GM21528 (cell line): ENCODE measurements around the gene SCAMP3.
"Not testable (repeated sequence)": the region's sequence is repeated elsewhere in the genome, so short reads cannot be mapped to it uniquely, and the experiment has no call there.

Experiments used
- ATAC-seq: cut with Tn5 transposase; IDR thresholded peaks from one replicate; pipeline ENCODE4 v1.9.1; 2021; ENCODE audit warnings: mild to moderate bottlenecking, moderate library complexity; ENCODE audit not compliant: unreplicated experiment, low FRiP score

The SCAMP3 gene

DNA sequence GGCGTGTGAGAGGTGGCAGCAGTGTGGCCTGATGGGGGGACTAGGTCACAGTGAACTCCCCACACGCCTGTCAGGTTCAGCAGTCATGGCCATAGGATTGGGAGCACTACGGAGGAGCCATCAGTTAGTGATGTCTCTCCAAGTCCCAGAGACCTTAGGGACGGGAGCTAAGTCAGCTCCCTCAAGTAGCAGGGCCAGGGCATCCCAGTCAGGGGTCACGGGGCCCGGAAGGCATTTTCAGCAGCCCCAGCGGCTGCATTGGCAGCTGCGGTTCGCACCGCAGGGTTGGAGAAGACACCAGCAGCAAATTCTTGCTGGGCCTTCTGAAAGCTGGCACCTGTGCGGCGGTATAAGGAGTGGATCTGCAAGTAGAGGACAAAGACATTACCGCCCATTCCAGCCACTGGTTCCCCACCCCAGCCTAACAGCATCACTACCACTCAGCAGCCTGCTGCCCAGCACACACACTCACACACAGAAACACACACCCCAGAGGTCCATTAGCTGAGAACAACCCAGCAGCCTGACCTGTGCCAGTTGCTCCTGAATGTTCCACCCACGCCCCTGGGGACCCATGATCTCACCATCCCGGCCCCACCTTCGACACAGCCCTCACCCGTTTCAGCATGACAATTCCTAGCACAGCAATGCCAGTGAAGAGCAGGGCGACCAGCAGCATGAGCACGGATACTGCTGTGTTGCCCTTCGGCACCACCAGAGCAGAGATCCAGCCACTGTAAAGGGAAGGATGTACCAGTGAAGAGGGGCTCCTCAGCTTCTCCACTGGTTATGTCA is 5.9 kb downstream of the SCAMP3 start:
- ATAC-seq = no peak

DNA sequence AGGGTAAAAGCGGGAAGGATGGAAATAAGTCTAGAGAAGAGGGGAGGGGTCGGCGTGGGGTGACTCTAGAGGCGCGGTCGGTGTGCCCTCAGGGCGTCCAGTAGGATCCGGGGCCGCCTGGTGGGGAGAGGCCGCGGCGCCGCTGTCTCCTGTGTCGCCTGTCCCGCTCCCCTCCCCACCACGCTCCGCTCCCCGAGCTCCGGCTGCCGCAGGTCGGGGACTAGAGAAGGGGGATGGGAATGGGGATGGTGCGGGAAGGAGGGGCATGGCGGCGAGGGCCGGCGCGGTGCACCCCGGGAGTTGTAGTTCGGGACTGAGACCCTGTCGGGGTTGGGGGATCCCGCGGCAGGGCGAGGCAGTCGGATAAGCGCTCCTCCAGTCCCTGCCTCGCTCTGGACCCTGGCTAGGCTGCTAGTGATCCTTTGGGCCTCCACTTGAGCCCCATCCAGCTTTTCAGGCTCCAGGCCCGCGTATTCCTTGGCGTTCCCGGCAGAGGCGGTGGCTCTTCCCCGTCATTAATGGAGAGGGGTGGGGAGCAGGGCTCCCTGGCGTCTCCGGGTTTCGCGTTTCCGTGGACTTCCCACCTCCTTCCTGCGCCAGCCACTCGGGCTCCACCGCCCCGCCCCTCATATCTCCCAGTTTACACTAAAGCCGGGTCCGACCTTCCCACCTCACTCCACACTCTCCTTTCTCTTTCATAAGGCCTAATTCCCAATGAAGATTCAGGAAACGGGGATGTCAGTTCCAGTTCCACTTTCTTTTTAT is 6.7 kb downstream of the SCAMP3 start, which contains the start of gene ENTREP3:
Gene ENTREP3, minus strand, starts transcription at position 241 of the 765 bp plus-strand sequence. CDS start 606 bp downstream, outside the sequence.
- no peak for ATAC-seq

DNA sequence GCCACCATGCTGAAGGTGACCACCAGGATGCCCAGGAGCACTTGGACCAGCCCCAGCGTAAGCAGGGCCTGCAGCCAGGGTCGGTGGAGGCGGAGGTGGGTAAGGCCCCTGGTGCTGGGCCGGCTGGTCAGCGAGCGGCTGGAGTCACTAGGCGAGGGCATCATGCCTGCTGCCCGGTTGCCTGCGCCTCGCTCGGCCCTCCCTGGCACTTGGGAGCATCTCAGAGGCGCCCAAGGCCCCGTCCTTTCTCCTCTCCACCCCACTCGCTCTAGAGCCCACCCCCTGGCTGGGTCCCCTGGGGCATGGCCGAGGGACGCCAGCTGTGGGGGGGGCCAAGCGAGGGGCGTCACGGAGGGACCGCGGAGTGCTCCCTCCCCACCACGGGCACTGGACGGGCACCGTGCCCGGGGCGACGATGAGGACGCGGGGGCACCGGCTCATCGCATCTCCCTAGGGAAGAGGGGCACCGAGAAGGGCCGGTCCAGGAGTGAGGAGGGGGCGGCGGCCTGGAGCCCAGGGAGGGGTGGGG is 7.4 kb downstream of the SCAMP3 start:
- no peak for ATAC-seq

DNA sequence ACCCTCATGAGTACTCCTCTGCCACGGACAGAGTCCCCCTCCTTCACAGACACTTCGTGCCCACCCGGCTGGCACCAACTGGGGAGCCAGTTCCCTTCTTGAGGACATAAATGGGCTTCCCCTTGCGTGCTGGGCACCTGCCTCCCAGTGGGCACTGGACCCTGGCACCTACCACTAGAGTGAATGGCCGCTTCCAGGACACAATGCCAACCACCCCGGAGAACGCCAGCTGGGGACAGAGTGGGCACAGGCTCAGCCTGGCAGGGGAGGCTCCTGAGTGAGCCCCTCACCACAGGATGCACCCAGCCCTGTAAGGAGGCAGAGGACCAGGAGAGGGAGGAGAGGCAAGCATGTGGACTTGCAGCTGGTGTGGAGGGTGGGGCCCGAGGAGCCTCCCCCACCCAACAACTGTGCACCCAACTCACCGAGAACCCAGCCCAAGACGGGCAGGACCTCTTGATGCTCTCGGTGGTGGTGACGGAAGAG is 7.9 kb downstream of the SCAMP3 start:
- ATAC-seq = no peak

DNA sequence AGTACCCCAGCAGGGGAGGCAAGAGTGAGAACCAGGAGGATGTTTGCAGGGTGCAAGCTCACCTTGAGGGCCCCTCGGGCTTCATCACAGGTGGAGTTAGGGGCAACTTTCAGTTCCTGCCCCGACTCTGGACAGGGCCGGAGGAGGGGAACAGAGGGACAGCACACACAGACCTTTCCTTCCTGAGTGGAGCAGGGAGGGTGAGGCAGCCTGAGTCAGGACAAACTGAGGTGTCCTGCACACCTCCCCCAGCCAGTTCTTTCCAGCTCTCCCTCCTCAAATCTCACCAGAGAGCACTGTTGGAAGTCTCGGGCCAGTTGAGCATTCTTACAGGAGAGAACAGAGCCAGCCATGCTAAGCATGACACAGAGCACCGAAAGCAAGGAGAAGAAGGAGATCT is 8.4 kb downstream of the SCAMP3 start:
- no peak for ATAC-seq

DNA sequence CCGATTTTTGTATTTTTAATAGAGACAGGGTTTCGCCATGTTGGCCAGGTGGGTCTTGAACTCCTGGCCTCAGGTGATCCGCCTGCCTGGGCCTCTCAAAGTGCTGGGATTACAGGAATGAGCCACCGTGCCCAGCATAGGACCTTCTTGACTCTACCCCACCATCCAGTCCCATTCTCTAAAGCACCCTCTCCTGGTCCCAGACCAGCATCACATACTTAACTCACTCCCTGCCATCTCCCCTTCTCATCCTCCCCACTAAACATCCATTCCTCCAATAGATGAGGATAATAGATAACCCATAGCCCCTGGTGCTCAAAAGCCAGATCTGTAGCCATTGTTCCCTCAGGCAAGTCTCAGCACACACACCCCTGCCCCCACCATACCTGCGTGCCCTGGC is 9.0 kb downstream of the SCAMP3 start:
- no peak for ATAC-seq

DNA sequence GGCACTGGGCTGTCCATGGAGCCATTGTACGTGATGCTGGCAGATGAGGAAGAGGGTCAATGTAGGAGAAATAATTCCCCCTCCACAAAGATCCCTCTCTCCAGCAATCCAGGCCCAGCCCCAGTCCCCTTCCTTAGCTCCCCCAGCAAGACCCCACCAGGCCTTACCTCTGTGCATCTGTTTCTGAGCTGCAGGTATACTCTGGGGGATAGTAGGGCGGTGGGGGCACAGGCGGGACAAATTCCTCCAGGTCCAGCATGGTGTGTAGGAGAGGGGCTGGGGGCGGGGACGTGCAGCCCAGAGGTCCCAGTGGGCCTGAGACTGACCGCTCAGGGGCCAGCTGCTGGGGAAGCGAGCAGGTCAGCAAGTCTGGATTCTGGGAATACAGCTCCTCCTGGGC is 10.6 kb downstream of the SCAMP3 start:
- no peak for ATAC-seq

DNA sequence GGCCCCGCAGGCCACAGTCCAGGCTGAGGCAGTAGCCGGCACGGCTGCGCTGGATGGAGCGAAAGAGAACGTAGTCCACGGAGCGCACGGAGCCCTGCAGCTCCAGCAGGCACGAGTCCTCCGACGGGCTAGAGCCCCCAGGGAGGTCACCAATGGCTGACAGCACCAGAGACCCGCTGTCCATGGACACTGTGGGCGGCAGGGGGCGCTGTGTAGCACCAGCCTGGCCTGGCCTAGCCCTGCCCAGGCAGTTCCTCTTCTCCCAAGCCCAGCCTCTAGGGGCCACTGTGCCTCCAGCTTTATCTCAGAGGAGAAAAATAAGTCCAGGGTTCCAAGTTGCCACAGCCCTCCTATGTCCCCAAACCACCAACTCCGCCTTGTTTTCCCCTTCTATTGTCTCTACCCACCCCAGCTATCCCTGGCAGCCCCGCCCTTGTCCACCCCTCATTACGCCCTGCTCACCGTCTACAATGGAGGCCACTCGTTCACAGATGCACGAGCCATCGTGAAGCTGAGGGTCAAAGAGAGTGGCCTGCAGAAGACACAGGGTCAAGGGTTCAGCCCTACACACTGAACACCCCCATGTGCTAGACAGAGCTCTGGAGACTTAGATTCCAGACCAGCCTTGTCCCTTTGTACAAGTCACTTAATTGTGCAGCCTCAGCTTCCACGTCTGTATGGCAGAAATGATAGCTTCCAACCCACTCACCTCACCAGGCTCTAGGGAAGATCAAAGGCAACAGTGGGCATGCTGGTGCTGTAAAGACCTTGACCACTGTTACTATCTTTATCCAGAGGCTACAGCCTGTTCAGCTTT is 11.3 kb downstream of the SCAMP3 start:
- peak; percentile 80 for ATAC-seq

DNA sequence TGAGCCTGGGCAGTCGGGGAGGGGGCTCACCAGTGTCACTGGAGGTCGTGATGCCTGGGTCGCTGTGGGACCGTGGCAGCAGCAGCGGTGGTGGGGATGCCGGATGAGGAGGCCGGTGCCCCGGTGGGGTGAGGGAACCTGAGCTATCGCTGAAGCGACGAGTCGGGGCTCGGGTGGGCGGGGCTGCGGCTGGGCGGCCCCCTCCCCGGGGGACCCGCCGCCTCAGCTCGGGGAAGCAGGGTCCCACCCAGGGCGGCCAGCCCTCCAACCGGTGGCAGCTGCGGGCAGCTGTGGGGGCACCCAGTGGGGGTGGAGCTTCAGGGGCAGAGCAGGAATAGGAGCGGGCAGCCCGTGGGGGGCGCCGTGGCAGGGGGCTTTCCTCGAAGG is 11.9 kb downstream of the SCAMP3 start:
- ATAC-seq = peak; percentile 4

DNA sequence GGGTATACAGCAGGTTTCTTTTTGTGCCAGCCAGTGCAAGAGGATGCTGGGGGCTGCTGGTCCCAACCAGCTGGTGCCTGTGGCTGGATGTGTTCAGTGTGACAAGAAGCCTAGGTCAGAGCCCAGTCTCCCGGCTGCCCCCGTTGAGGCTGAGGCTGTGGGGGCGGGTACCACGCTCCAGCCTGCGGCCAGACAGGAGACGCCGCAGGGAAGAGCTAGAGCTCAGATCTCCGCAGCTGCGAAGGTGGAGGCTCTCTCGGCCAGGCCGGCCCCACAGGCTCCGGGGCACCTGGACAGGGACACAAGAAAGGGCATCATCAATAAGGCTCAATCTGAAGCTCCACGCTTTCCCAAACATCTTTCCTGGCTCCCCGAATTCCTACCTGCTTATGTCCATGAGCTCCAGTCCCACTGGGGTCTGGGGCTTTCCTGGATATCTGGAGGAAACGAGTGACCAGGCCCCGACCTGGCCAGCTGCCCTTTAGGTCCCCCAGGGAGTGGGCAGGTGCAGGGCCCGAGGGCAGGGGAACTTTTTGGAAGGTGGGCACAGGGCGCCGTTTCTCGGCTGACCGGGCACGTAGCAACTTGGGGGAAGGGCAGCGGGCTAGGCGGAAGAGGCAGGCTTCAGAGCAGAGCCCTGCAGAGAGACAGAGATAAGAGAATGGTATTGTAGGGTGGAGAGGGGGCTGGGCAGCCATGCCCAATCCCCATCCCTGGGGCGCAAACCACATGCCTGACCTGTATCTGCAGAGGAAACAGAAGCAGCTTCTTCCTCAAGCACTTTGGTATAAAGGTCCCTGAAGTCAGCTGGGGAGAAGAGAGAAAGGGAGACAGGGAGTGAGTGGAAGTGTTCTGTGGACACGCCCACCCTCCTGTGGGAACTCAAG is 14.2 kb downstream of the SCAMP3 start:
- no peak for ATAC-seq

DNA sequence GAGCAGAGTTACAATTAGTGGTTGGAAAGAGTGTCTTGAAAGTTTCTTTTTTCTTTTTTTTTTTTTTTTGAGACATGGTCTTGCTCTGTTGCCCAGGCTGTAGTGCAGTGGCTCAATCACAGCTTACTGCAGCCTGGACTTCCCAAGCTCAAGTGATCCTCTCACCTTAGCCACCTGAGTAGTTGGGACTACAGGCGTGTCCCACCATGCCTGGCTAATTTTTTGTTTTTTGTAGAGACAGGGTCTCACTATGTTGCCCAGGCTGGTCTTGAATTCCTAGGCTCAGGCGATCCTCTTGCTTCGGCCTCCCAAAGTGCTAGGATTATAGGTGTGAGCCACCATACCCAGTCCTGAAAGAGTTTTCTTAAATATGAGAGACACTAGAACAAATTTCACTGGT is 15.4 kb downstream of the SCAMP3 start:
- ATAC-seq = not testable (repeated sequence)

DNA sequence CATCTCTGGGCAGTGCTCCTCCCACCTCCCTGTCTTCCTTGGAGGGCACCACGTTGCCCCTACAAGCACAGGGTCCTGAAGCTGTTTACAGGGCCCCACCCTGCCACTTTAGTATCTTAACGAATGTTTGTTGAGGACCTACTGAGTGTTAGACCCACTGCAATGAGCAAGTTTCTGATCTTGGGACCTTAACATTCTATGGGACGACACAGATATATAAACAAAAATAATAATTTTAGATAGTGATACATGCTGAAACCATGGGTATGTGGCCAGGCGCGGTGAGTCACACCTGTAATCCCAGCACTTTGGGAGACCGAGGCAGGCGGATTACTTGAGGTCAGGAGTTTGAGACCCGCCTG is 17.0 kb downstream of the SCAMP3 start:
- ATAC-seq = no peak

DNA sequence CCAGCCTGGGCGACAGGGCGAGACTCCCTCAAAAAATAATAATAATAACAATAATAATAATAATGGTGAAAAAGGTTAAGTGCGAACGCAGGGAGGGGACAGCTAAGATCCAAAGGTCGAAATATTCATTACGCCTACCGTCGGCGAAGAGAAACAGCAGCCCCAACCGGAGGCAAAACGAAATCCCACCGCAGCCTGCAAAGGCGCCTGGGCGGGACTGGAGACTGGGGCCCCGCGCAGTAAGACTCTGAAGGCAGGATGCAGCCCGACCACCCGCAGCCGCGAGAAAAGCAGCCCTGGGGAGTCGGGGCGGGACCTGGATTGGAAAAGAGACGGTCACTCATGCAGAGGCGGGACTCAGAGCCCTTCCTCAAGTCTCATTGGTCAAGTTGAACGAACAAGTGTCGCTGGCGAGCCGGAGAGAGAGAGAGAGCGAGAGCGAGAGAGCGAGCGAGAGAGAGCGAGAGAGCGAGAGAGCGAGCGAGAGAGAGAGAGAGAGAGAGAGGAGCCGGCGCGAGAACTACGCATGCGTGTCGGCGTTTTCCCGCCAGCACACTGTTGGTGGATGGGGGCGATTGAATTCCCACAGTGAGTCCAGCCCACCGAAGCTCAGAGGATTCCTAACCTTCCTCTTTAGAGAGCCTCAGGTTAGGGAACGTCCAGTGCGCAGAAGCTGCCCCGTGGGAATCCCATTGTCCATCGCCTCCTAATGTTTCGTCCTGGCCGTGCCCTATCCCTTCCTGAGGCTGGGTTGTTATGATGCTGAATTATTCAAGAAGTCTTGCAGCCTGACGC is 17.6 kb downstream of the SCAMP3 start:
- peak; percentile 80 for ATAC-seq

DNA sequence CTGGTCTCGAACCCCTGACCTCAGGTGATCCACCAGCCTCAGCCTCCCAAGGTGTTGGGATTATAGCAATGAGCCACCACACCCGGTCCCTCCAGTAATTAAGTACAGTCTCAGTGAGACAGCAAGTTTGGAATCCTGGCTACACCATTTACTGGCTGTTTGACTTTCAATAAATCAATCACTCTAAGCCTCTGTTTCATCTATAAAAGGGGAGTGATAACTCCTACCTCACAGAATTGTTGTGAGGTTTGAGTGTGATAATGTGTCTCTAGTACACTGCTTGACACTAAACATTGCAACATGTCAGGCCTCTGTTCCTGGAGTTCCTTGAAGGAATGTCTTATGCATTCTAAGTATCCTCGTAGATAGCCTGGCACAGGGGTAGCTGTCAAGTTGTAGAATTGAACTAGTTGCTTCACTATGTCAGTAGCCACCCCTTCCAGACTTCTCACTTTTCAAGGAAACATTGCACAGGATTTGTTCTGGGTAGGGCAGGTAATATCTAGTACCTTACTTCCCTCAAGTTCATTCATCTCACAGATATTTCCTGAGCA is 19.3 kb downstream of the SCAMP3 start:
- no peak for ATAC-seq

DNA sequence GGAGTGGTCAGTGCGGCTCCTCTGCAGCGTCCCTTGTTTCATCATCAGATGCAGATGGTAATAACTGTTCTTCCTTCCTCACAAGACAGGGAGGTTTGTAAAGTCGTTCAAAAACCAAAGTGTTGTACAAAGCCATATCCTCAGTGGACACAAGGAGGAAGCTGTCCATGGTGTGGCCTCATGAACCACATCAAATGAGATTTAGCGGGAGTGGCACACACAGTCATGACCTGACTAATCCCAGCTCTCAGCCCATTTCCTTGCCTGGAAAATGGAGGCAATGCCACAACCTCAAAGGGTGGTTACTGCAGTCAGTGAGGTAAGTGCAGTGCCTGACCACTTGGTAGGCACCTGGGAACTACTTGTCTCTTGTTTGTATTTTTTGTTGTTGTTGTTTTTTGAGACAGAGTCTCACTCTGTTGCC is 20.3 kb downstream of the SCAMP3 start:
- ATAC-seq = no peak

DNA sequence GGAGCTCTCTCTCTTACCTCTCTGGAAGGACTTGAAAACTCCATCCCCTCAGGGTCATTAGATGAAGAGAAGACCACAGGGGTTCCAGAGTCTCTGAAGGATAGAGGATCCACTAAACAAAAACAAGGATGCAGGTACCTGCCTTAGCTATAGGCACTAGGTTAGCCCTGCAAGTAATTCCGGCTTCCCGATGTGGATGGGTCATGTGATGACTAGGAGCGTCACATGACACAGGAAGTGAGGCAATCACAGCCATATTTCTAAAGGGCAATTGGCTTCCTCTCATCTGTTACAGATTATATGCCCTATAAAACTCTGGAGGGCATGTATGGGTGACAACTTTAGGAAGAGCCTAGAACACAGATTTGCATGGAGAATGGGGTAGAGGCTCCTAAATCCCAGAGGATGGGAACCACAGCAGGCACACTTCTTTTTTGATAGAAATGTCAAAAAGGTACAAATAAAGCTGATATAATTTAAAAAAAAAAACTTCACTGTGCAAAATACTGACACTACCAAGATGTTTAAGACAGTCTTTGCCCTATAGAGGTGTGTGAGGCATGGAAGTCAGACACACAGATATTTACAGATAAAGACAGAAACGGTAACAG is 21.0 kb downstream of the SCAMP3 start:
- ATAC-seq = no peak

DNA sequence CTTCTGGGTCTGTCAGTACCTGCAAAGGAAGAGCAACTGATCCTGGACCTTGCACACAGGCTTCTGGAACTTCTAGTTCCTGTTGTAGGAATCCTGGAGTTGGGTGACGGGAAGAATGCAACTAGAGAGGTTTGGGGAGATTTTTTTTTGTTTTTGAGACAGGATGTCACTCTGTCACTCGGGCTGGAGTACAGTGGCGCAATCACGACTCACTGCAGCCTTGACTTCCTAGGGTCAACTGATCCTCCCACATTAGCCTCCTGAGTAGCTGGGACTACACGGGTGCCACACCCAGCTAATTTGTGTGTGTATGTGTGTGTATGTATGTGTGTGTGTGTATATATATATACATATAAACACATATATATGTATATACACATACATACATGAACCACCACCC is 25.7 kb downstream of the SCAMP3 start:
- no peak for ATAC-seq

DNA sequence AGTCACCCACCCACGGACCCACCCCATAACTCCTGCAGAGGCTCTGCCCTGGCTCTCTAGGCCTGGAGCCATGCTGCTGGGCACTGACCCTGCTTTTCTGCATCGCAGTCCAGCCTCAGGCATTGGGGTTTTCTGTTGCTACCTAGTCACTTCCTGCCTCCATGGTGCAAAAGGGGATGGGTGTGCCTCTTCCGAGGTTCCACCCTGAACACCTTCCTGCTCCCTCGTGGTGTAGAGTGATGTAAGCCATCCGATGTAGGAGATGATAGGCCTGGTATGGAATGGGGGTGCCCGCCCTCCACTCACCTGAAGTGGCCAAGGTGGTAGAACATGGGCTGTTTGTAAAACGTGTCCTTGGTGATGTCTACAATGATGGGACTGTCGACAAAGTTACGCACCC is 26.8 kb downstream of the SCAMP3 start:
- not testable (repeated sequence) for ATAC-seq
